Omental fat pad (tissue), 4 donors: ENCODE measurements around the gene ABLIM2. TPM values are rescaled to one million over a fixed set of nuclear protein-coding genes. Genes with fewer than 3 reads are reported as not detected.

Source experiments
- ATAC-seq: fragments of 150-250 bp; one replicate; pipeline ENCODE4 v1.9.1; 2016; ENCODE audit warnings: mild to moderate bottlenecking, moderate library complexity; ENCODE audit not compliant: low FRiP score
- DNase-seq: peaks from one replicate; pipeline ENCODE4 v3.0.0-alpha.2; 2019; ENCODE audit warnings: low spot score
- CTCF ChIP-seq, 3 donors: fragments of 450-650 bp; IDR thresholded peaks; one replicate each; pipeline ENCODE4 v1.5.1; 2016 to 2017; ENCODE audit warnings: antibody characterized with exemption in 3 of 3, mild to moderate bottlenecking in 3 of 3, moderate library complexity in 2 of 3
- total RNA-seq, 4 donors: library from RNA; depleted of rRNA; stranded (reverse); fragments of >200 nt; gene quantifications; one replicate each; pipeline ENCODE4 v1.1.0, GENCODE V29; 2016

Gene ABLIM2
- total RNA-seq, 4 donors from 2014 or later = 10.1 to 34.2 (median 13.7) TPM

DNA sequence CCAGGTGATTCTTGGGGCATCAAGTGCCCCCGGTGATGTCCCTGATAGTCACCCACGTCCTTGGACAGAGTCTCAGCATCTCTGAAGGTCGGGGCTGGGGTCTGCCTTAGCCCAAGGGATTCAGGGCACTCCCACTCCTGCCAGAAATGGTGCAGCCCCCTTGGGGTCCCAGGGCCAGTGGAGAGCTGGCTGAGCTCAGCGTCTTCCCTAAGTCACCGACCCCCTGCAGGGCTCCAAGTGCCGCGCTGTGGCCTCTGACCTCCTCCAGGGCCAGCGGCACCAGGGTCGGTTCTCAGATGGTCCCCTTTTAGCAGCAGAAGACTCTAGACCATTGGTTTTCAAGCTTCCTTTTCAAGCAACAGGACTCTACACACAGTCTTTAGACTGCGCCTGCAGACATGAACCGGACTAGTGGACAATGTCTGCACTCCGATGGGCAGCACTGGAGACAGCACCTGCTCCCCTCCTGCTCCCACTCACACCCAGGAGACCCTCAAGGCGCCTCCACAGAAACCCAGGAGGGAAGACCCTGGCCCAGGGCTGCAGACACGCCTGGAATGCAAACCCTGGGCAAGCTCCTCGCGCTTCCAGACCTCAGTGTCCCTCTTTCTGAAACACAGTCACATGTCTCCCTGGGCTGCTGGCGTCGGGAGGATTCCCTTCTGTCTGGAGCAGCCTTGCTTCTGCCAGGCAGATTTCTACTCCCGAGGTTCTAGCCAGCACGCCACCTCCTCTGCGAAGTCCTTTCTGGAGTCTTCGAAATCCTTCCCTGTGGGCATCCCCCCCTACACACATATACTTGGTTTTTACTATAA, 53.9 kb downstream of the ABLIM2 start:
- no peak for DNase-seq
- no peak for TF ChIP-seq CTCF (IDR thresholded peaks at IDR 0.05)
- ATAC-seq = no peak

DNA sequence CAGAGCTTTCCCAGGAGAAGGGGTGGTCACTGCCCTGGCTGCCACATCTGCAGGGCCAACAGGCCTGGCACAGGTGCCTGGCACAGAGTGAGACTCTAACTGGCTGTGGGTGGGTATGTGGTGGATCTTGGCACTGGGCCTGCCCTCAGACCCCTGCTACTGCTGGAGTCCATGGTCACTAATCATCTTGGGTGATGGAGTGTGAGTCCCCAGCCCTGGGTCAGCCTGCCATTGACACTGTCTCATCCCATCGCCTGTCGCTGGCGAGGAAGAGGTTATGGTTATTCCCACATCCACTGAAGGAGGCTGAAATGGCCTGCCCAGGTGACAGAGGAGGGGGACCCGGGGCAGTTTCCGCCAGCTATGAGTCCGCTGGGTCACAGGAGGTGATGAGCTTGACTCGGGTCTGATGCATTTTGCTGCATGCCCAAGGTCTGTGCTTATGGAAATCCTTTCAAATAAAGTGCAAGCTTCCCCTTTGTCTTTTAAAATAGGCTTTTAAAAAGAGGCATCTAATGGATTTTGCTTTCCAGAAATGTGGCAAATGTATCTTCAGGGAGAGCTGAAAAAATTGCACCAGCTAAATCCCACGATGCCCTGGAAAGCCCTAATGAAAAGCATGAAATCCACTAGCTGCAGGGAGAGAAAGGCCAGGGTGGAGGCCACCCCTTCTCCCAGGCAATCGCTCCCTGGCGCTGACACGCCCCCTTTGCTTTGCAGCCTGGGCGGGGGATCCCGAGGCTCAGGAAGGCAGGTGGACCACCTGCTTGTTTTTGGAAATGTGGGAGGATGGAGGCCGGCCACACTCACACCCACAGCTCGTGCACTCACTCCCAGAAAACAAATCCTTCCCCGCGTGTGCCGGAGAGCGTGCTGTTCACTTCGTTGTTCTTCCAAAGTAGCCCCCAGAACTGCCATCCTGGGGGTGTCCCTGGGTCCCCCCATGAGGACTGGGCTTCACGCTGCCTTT, 54.9 kb downstream of the ABLIM2 start:
- DNase-seq = no peak
- no peak for TF ChIP-seq CTCF (IDR thresholded peaks at IDR 0.05)
- ATAC-seq = no peak

GRCh38 chr4:8102831-8103230, 55.8 kb downstream of the ABLIM2 start:
- ATAC-seq = no peak
- no peak for DNase-seq
- TF ChIP-seq CTCF (IDR thresholded peaks at IDR 0.05) = no peak

- TF ChIP-seq CTCF (IDR thresholded peaks at IDR 0.05) = no peak
- ATAC-seq (no peak), DNase-seq (no peak)
Measured at GRCh38 chr4:8102076-8102355, 56.6 kb downstream of the ABLIM2 start.

GRCh38 chr4:8101213-8102075, 57.2 kb downstream of the ABLIM2 start:
- peak; percentile 77 for ATAC-seq
- DNase-seq = peak; percentile 64
- no peak for TF ChIP-seq CTCF (IDR thresholded peaks at IDR 0.05)

DNA sequence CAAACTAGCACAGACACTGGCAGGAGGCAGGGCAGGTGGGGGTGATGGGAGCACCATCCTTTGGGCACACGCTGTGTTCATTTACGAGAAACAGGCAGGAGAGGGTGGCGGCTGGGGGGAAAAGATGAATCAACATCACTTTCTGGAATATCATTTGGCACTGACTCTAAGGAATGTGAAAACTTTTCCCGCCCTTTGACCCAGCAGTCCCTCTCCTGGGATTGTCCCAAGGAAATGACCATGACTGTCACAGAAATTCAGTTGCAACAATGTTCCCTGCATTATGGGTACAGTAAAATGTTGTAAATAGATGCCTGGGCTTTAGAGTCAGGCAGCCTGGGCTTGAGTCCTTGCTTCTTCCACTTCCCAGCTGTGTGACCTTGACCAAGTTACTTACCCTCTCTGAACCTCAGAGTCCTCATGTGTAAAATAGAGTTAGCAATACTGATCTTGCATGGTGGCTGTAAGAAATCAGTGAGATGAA, 58.6 kb downstream of the ABLIM2 start:
- TF ChIP-seq CTCF (IDR thresholded peaks at IDR 0.05) = no peak
- DNase-seq (no peak), ATAC-seq (peak; percentile 59)
